HG02798 (cell line): ENCODE results near the gene RGPD5.
"Not testable (repeated sequence)": the region's sequence is repeated elsewhere in the genome, so short reads cannot be mapped to it uniquely, and the experiment has no call there.

ENCODE experiments used
- ATAC-seq: cut with Tn5 transposase; IDR thresholded peaks from one replicate; pipeline ENCODE4 v1.9.1; 2021; ENCODE audit warnings: mild to moderate bottlenecking; ENCODE audit not compliant: unreplicated experiment, poor library complexity

The RGPD5 gene

GRCh38 chr2:109794074-109794737 lies at the start of gene RGPD5:
RGPD5 (plus strand) TSS chr2:109794305; CDS start chr2:109794466, 161 bp downstream.
- peak; percentile 99 for ATAC-seq

DNA sequence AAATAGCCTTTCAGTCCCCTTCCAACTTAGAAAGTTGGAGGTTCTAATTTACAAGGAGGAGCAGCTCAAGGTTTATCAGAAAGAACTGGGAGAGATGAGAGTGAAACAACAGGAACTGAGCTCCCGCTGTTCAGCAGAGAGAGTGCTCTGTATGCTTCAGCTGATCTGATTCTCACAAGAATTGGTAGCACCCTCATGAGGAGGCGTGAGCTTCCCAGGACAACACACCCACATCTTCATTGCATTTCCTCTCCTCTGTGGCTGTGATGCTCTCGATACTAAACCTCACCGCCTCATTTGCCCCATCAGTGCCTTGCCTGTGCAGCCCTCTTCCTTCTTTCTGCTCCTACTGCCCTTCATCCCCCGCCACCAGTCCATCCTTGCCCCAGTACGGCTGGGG lies 42.5 kb upstream of the RGPD5 start:
- not testable (repeated sequence) for ATAC-seq

- not testable (repeated sequence) for ATAC-seq
Measured at GRCh38 chr2:109757163-109757824, 36.8 kb upstream of the RGPD5 start.

DNA sequence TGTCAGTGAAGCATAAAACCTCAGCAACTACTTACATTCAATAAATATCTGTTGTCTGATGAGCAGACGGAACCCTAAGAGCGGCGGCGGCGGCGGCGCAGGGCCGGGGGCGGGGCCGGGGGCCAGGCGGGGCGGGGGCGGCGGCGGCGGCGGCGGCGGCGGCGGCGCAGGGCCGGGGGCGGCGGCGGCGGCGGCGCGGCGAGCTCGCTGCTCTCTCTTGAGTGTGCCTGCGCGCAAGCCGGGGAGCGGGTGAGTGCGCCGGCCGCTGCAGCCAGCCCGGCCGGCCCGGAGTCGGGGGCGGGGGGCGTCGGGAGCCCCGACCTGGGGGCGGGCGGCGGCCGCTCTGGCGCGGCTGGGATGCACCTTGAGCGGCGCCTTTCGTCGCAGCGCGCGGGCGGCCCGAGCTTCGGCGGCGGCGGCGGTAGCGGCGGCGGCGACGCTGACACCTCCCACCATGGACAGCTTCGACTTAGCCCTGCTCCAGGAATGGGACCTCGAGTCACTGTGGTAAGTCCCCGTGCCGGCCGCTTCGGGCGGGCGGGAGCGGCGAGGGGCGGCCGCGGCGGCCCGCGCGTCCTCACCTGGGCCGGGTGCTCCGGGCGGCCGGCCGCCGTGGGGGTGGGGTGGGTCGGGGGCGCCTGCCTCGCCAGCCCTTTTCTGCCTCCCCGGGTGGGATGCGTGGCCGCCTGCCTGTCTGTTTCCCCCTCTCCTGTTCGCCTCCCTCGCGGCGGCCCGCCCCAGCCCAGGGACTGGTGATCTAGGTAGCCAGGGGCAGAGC lies 33.7 kb upstream of the RGPD5 start:
- not testable (repeated sequence) for ATAC-seq

- ATAC-seq, result not testable (repeated sequence)
Measured at GRCh38 chr2:109761043-109761454, 33.1 kb upstream of the RGPD5 start.

- peak; percentile 20 for ATAC-seq
Measured at GRCh38 chr2:109761976-109762375, 32.1 kb upstream of the RGPD5 start.

DNA sequence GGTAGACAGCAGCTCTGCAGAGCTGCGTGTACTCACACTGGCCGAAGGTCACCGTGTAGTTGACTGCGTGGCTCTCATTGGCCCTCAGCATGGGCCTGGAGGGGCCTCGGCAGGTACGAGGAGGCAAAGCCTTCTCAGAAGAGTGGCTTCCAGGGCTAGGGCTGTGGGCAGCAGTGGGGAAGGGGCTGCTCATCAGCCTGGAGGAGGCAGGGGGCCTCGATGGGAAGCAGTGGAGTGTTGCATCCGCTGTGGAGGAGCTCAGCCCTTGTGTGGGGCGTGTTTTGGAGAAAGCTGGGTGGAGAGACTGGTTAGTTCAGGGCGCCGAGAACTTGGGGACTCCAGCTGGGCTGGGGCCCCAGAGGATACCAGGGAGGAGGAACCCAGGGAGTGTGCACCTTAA lies 28.0 kb upstream of the RGPD5 start:
- ATAC-seq, result not testable (repeated sequence)

- not testable (repeated sequence) for ATAC-seq
Measured at GRCh38 chr2:109766886-109767578, 27.1 kb upstream of the RGPD5 start.

DNA sequence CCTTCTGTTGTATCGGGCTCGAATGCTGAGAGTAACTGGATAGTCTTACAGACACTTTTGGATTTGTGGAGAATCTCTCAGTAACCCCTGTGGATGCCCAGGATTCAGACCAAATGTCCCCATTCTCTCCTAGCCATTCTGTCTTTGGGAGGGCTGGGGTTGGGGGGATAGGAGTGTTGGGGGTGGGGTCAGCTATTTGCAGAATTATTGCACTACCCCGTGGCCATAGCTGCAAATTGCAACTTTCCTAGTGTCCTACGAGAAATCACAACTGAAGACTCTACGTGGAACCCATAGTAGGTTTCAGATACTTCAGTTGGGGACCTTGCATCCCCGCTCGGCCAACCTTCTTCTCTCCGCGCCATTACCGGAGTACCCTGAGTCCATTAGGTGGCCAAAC lies 25.2 kb upstream of the RGPD5 start:
- not testable (repeated sequence) for ATAC-seq

- not testable (repeated sequence) for ATAC-seq
Measured at GRCh38 chr2:109779118-109779517, 15.0 kb upstream of the RGPD5 start.

DNA sequence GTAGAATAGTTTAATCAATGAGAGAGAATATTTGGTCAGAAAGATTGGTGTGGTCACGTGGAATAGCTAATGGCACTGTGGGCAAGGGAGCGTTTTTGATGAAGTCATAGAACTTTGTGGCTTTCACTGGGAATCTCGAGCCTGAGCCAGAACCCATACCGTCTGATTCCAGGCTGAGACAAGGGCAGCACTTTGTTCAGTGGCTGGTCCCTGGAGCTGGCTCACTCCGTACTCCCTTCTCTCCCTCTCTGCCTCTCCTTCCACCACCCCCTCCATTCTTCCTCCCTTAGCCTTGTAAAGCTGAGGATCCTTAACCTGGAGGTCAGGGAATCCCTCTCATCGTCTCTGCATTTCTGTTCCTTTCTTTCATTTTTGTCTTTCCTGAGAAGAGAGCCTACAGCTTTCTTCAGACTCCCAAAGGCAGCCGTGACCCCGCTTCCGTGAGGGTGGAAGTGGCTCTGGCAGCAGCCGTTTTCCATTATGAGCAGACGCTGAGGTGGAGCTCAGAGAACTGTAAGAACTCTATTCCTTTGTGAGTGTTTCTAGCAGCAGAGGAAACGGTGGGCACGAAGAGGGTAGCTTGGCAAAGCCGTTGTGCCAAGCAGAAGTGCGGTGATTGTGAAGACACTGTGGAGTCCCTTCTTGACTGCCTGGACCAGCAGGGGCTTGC lies 12.8 kb upstream of the RGPD5 start:
- not testable (repeated sequence) for ATAC-seq

DNA sequence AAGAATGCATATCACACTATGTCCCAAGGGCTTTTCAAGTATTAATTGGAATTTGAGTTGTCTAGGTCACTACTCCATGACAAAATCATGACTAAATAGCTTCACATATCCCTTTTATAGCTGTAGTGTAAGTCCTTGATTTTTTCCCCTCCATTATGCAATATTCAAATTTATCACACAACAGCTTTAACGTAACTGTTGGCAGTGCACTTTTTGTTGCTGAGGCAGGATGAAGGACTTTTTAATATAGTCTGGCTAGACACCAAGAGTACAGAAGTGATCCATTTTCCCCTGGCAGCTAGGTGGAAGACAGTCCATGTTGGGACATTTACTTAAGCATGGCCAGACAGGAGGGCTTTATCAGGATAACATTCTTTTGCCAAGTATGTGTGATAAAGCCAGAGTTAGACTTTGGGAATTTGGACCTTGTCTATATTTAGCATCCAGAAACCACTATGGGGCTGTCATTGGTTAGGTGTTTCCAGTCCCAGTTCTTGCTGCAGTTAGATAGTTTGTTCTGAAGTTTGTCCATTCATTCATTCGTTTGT lies 11.6 kb upstream of the RGPD5 start:
- not testable (repeated sequence) for ATAC-seq

GRCh38 chr2:109791530-109792279 lies 2.4 kb upstream of the RGPD5 start:
- not testable (repeated sequence) for ATAC-seq

DNA sequence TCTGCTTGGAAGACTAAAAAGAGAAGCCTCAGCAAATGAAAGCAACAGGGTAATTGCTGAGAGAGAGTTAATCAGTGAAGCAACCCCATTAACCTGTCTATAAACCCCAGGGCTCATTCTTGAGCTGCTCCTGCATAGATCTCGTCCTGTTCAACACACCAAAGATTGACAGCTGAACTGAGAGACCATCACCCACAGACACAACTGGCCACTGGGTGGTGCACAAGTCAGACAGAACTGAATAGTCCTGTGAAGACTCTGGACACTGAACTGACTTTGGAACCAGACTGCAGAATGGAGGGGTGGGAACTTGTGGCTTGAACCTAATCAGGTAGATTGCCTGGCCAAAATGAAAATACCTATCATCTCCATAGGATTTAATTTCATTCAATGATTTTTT lies 1.4 kb upstream of the RGPD5 start:
- ATAC-seq, result not testable (repeated sequence)

GRCh38 chr2:109871129-109871751 lies 77.1 kb downstream of the RGPD5 start:
- peak; percentile 87 for ATAC-seq

DNA sequence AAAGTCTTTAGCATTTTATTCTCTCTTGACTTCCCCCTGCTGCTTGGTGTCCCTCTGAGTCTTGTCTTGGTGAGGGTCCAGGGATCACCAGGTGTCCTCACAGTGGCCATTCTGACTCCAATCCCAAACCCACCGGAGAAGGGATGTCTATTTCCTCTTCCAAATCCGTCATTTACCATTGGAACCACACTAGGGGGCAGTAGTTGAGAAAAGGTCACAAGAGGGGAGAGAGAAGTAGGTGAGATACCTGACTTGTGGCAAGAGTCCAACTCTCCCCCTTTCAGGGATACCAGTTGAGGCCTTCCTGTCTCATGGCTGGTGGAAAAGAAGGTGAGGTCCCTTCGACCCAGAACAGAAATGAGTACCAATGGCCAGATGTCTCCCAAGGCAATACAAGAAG lies 82.5 kb downstream of the RGPD5 start:
- not testable (repeated sequence) for ATAC-seq

DNA sequence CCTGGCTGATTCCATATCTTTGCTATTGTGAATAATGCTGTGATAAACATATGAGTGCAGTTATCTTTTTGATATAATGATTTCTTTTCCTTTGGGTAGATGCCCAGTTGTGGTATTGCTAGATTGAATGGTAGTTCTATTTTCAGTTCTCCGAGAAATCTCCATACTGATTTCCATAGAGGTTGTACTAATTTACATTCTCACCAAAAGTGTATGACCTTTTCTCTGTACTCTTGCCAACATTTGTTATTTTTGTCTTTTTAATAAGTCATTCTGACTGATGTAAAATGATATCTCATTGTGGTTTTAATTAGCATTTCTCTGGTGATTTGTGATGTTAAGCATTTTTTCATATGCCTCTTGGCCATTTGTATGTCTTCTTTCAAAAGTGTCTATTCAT lies 88.0 kb downstream of the RGPD5 start:
- not testable (repeated sequence) for ATAC-seq

- not testable (repeated sequence) for ATAC-seq
Measured at GRCh38 chr2:109888414-109888813, 94.3 kb downstream of the RGPD5 start.
